HUES48 (cell line): ENCODE measurements around the gene AATF.

Source experiments
- H3K27ac ChIP-seq: one replicate; pipeline ENCODE4 v1.7.0; 2013; ENCODE audit warnings: low read depth, low read length, inconsistent platforms
- H3K27me3 ChIP-seq: 2 replicates; pipeline ENCODE4 v1.6.1; 2013; ENCODE audit warnings: mild to moderate bottlenecking, low read length; ENCODE audit not compliant: control insufficient read depth, insufficient read depth
- H3K36me3 ChIP-seq: 2 replicates; pipeline ENCODE4 v1.6.1; 2013; ENCODE audit warnings: low read length; ENCODE audit not compliant: control insufficient read depth, insufficient read depth
- H3K4me1 ChIP-seq: 2 replicates; pipeline ENCODE4 v1.6.1; 2013; ENCODE audit warnings: mild to moderate bottlenecking, low read length; ENCODE audit not compliant: control insufficient read depth, insufficient read depth
- H3K4me3 ChIP-seq: 2 replicates; pipeline ENCODE4 v1.5.1; 2013; ENCODE audit warnings: mild to moderate bottlenecking, low read depth, low read length
- H3K9ac ChIP-seq: 2 replicates; pipeline ENCODE4 v1.6.1; 2013; ENCODE audit warnings: mild to moderate bottlenecking, low read depth, low read length, moderate library complexity
- H3K9me3 ChIP-seq: 2 replicates; pipeline ENCODE4 v1.6.1; 2013; ENCODE audit warnings: low read length; ENCODE audit not compliant: control insufficient read depth, insufficient read depth

The AATF gene

GRCh38 chr17:36931697-36932382 is 16.9 kb upstream of the AATF start:
- H3K27me3 ChIP-seq, result peaks cover 100% of the 10 kb centered on the region
- peaks cover 63% of the 10 kb centered on the region for H3K4me1 ChIP-seq
- no peaks in the 10 kb centered on the region for H3K9me3 ChIP-seq
- H3K36me3 ChIP-seq, result no peaks in the 10 kb centered on the region
- no peak overlapping the region for H3K27ac ChIP-seq
- H3K9ac ChIP-seq, result no peak overlapping the region
- no peak overlapping the region for H3K4me3 ChIP-seq

DNA sequence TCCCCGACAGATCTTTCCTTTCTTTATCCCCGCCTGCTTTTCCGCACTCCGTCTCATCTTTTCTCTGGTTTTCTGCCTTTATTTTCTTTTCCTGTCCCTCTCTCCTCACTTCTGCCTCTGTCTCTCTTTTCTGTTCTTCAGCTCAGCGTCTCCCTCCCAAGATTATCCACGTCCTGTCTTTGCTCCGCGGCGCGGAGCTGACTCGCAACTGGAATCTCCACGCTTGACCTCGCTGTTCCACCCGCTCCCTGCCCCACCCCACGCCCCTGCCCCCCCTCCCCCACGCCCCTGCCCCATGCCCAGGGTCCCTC is 16.4 kb upstream of the AATF start:
- no peak overlapping the region for H3K9ac ChIP-seq
- peaks cover 100% of the 10 kb centered on the region for H3K27me3 ChIP-seq
- H3K4me3 ChIP-seq, result no peak overlapping the region
- H3K9me3 ChIP-seq, result no peaks in the 10 kb centered on the region
- H3K4me1 ChIP-seq, result peaks cover 63% of the 10 kb centered on the region
- H3K27ac ChIP-seq, result no peak overlapping the region
- H3K36me3 ChIP-seq, result no peaks in the 10 kb centered on the region

- peaks cover 100% of the 10 kb centered on the region for H3K27me3 ChIP-seq
- no peaks in the 10 kb centered on the region for H3K36me3 ChIP-seq
- no peak overlapping the region for H3K27ac ChIP-seq
- H3K4me3 ChIP-seq, result peak overlapping the region; percentile 33; the same call in 1 of the 2 replicates
- no peak overlapping the region for H3K9ac ChIP-seq
- peaks cover 59% of the 10 kb centered on the region for H3K4me1 ChIP-seq
- no peaks in the 10 kb centered on the region for H3K9me3 ChIP-seq
Measured at GRCh38 chr17:36932694-36933511, 15.9 kb upstream of the AATF start.

GRCh38 chr17:36933512-36934143 is 15.1 kb upstream of the AATF start:
- Histone ChIP-seq H3K4me3 (peak overlapping the region; percentile 65; the same call in 1 of the 2 replicates), H3K9me3 (no peaks in the 10 kb centered on the region), H3K36me3 (no peaks in the 10 kb centered on the region), H3K9ac (no peak overlapping the region), H3K27ac (no peak overlapping the region), H3K4me1 (peaks cover 59% of the 10 kb centered on the region), H3K27me3 (peaks cover 100% of the 10 kb centered on the region)

DNA sequence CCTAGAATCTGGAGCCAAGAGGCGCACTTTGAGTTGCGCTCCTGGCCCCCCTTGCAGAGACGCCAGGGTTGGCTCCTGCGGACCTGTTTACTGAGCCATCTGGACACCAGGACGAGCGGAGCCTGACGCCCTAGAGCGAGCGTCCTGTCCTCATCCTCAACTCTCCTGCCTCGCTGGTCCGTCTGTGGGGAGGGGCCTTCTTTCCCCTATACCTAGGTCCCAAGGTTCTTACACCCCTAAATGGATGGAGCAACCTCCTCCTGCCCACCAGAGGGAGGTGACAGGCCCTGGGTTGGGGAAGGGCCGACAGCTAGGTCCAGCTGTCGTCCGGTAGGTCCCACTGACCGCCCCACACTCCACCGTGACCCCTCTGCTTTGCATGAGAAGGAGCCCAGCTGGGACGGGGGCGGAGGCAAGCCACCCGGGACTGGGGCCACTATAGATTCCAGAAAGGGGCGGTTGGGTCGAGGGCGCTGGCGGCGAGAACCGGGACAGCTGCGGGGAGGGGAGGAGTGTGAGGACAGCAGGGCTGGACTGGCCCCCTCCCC is 14.5 kb upstream of the AATF start:
- peaks cover 59% of the 10 kb centered on the region for H3K4me1 ChIP-seq
- no peak overlapping the region for H3K9ac ChIP-seq
- H3K27me3 ChIP-seq, result peaks cover 100% of the 10 kb centered on the region
- H3K9me3 ChIP-seq, result no peaks in the 10 kb centered on the region
- no peaks in the 10 kb centered on the region for H3K36me3 ChIP-seq
- peak overlapping the region; percentile 65 for H3K4me3 ChIP-seq
- H3K27ac ChIP-seq, result no peak overlapping the region

GRCh38 chr17:36934692-36935630 is 13.8 kb upstream of the AATF start:
- H3K4me3 ChIP-seq, result peak overlapping the region; percentile 65
- H3K4me1 ChIP-seq, result peaks cover 56% of the 10 kb centered on the region
- H3K9me3 ChIP-seq, result no peaks in the 10 kb centered on the region
- no peak overlapping the region for H3K27ac ChIP-seq
- H3K36me3 ChIP-seq, result no peaks in the 10 kb centered on the region
- H3K9ac ChIP-seq, result no peak overlapping the region
- peaks cover 100% of the 10 kb centered on the region for H3K27me3 ChIP-seq

DNA sequence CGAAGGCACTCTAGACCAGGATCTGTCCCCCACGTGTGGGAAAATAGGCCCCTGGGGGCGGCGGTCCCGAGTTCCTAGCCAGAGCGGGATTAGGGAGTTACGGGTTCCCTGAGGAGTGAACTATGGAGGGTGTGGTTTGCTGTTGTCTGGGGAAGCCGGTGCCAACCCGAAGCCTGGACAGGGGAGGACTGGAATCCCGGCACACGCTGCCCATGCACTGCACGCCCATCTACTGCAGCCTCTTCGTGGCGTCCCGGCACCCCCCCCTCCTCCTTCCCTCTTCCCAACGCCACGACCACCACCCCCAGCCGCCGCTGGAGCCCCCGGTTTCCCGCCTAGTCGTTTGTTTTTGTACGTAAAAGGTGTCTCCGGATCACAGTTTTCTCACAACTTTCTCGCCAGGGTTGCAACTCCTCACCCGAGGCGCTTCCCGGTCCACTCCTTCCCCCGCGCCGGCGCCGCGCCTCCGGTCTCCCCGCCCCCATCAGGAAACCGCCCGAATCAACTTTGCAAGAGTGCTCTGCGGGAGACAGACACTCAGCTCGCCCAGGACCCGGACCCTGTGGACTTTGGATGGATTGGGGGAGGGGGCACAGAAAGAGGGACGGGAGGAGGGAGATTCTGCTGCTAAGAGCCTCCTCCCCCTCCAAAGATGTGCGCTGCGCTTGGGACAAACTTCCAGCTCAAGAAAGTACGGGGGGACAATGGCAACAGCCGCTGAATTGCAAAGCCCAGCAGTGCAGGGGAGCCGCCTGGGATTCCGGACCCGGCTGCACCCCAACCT is 12.9 kb upstream of the AATF start:
- Histone ChIP-seq H3K4me1 (peaks cover 59% of the 10 kb centered on the region), H3K36me3 (no peaks in the 10 kb centered on the region), H3K4me3 (peak overlapping the region; percentile 65)

GRCh38 chr17:36936455-36937000 is 12.2 kb upstream of the AATF start:
- Histone ChIP-seq H3K27ac (no peak overlapping the region), H3K9ac (no peak overlapping the region), H3K36me3 (no peaks in the 10 kb centered on the region), H3K4me3 (peak overlapping the region; percentile 65), H3K9me3 (no peaks in the 10 kb centered on the region), H3K27me3 (peaks cover 100% of the 10 kb centered on the region), H3K4me1 (peaks cover 65% of the 10 kb centered on the region)

More for the DNA sequence above, 12.9 kb upstream of the AATF start:
- Histone ChIP-seq H3K27me3 (peaks cover 100% of the 10 kb centered on the region), H3K9me3 (no peaks in the 10 kb centered on the region), H3K9ac (no peak overlapping the region), H3K27ac (no peak overlapping the region)

DNA sequence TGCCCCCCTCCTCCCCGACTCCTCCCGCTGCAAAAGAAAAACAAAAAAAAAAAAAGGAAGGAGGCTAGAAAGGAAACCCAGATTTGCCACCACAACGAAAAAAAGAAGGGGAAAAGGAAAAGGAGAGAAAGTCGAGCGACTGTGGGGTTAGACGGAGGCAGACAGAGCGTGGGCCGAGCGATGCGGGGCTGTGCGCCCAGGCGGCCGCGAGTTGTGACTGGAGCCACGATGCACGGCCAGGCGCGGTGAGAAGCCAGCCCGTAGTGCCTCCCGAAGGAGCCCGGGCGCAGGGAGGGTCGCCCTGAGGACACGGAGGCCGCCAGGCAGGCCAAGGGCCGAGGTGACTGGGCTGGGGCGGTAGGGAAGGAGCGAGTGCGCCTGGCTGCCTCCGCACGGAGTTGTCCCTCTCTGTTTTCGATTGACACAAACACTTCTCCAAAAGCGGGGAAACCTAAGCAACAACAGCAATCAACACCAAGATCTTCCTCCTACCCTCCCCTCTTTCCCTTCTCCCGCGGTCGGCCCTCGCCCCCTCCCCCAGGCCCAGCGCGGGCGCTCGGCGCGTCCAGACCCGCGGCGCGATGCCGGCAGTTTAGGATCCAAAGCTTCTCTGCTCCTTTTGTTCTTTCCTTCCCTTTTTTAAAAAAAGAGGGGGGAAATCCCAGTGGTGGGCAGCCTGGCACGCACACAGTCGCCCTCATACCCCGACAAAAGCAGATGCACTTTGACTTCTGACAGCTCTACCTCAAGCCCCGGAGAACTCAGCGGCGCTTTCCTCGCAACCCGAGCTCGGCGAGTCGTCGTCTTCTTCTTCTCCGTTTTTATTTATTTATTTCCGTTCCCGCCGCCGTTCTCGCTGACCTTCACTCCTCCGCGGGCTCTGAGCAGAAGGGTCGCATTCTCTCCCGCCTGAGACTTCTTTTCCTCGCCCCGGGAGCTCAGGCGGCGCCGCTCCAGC is 11.5 kb upstream of the AATF start, which contains the start of gene LHX1:
TSS of gene LHX1 (plus strand) at position 475 of the 958 bp plus-strand sequence. CDS start 723 bp downstream, outside the sequence.
- H3K4me3 ChIP-seq, result peak within 1 kb of the TSS; percentile 65
- H3K27me3 ChIP-seq, result peaks cover 100% of the 10 kb centered on the region
- H3K9me3 ChIP-seq, result no peaks in the 10 kb centered on the region
- H3K9ac ChIP-seq, result no peak within 1 kb of the TSS
- H3K4me1 ChIP-seq, result peaks cover 65% of the 10 kb centered on the region
- no peaks in the 10 kb centered on the region for H3K36me3 ChIP-seq
- H3K27ac ChIP-seq, result no peak within 1 kb of the TSS
